Neuronal stem cell (in vitro differentiated cells): ENCODE results near the gene GARIN5A.

Experiments used
- DNase-seq: peaks from one replicate; pipeline ENCODE4 v3.0.0-alpha.2; 2013; ENCODE audit warnings: low spot score
- H2AFZ ChIP-seq: one replicate; pipeline ENCODE4 v1.6.1; 2013; ENCODE audit warnings: mild to moderate bottlenecking, low read length, inconsistent platforms
- H2AK5ac ChIP-seq: 2 replicates; pipeline ENCODE4 v1.6.1; 2013; ENCODE audit warnings: low read depth, mild to moderate bottlenecking, inconsistent platforms, low read length, moderate library complexity, mixed read lengths
- H2BK120ac ChIP-seq: 2 replicates; pipeline ENCODE4 v1.6.1; 2013; ENCODE audit warnings: low read depth, mild to moderate bottlenecking, inconsistent platforms, low read length, moderate library complexity, mixed read lengths
- H2BK12ac ChIP-seq: one replicate; pipeline ENCODE4 v1.6.1; 2013; ENCODE audit warnings: low read length, inconsistent platforms
- H2BK15ac ChIP-seq: 2 replicates; pipeline ENCODE4 v1.6.1; 2013; ENCODE audit warnings: mild to moderate bottlenecking, low read length, inconsistent platforms, mixed read lengths
- H2BK5ac ChIP-seq: one replicate; pipeline ENCODE4 v1.6.1; 2013; ENCODE audit warnings: inconsistent platforms, mild to moderate bottlenecking, low read length, moderate library complexity
- H3K14ac ChIP-seq: one replicate; pipeline ENCODE4 v1.6.1; 2013; ENCODE audit warnings: low read length, inconsistent platforms
- H3K18ac ChIP-seq: 2 replicates; pipeline ENCODE4 v1.6.1; 2013; ENCODE audit warnings: low read length, inconsistent platforms
- H3K23ac ChIP-seq: 2 replicates; pipeline ENCODE4 v1.6.1; 2013; ENCODE audit warnings: low read depth, mild to moderate bottlenecking, mixed read lengths, low read length, inconsistent platforms; ENCODE audit not compliant: poor library complexity
- H3K27ac ChIP-seq: replicated peaks from 3 replicates; pipeline ENCODE4 v1.5.1; 2013; ENCODE audit warnings: low read length, inconsistent platforms
- H3K27me3 ChIP-seq, 3 experiments: 2 replicates each; pipeline ENCODE4 v1.6.1; 2013; ENCODE audit warnings: low read length in 3 of 3, mild to moderate bottlenecking in 2 of 3, inconsistent platforms in 1 of 3, low read depth in 1 of 3, mixed read lengths in 1 of 3, moderate library complexity in 1 of 3; ENCODE audit not compliant: control insufficient read depth in 3 of 3, insufficient read depth in 3 of 3
- H3K36me3 ChIP-seq, 2 donors: replicated peaks in 1 of 2; 2 replicates each; pipeline ENCODE4 v1.6.1; 2013; ENCODE audit warnings: low read length in 2 of 2; ENCODE audit not compliant: control insufficient read depth in 2 of 2, insufficient read depth in 2 of 2
- H3K4ac ChIP-seq: 2 replicates; pipeline ENCODE4 v1.6.1; 2013; ENCODE audit warnings: inconsistent platforms, mild to moderate bottlenecking, low read length, moderate library complexity
- H3K4me1 ChIP-seq, 2 donors: 1 replicate in 1 of 2; 2 replicates in 1 of 2; pipeline ENCODE4 v1.6.1; 2013; ENCODE audit warnings: low read length in 2 of 2, low read depth in 1 of 2; ENCODE audit not compliant: control insufficient read depth in 2 of 2, insufficient read depth in 1 of 2
- H3K4me2 ChIP-seq: one replicate; pipeline ENCODE4 v1.6.1; 2013; ENCODE audit warnings: mild to moderate bottlenecking, low read length, inconsistent platforms; ENCODE audit not compliant: insufficient read depth, poor library complexity, severe bottlenecking
- H3K4me3 ChIP-seq, 2 donors: 2 replicates each; pipeline ENCODE4 v1.5.1; 2013; ENCODE audit warnings: low read length in 2 of 2, mild to moderate bottlenecking in 2 of 2, inconsistent platforms in 1 of 2, moderate library complexity in 1 of 2
- H3K79me1 ChIP-seq: one replicate; pipeline ENCODE4 v1.6.1; 2013; ENCODE audit warnings: low read depth, mild to moderate bottlenecking, inconsistent platforms, low read length, moderate library complexity
- H3K9ac ChIP-seq: one replicate; pipeline ENCODE4 v1.6.1; 2013; ENCODE audit warnings: mild to moderate bottlenecking, low read depth, low read length, inconsistent platforms; ENCODE audit not compliant: poor library complexity
- H3K9me3 ChIP-seq, 2 donors: replicated peaks in 1 of 2; 2 replicates each; pipeline versions ENCODE3 to v1.6.1; 2013; ENCODE audit warnings: low read length in 2 of 2, mild to moderate bottlenecking in 2 of 2, inconsistent platforms in 1 of 2, low read depth in 1 of 2, mixed read lengths in 1 of 2, moderate library complexity in 1 of 2; ENCODE audit not compliant: control insufficient read depth in 2 of 2, insufficient read depth in 1 of 2
- H4K8ac ChIP-seq: one replicate; pipeline ENCODE4 v1.6.1; 2013; ENCODE audit warnings: low read depth, mild to moderate bottlenecking, inconsistent platforms, low read length, moderate library complexity
- H4K91ac ChIP-seq: one replicate; pipeline ENCODE4 v1.6.1; 2013; ENCODE audit warnings: low read length, low read depth, mild to moderate bottlenecking, inconsistent platforms; ENCODE audit not compliant: poor library complexity
- WGBS, 2 donors: extraction: QIAGEN DNeasy Blood & Tissue Kit; methylation state at CpG; one replicate each; pipeline ENCODE4 v1.1.7; 2013; ENCODE audit warnings: missing lambda C conversion rate in 2 of 2, mixed read lengths in 1 of 2; ENCODE audit not compliant: insufficient read length in 2 of 2, insufficient replicate concordance in 1 of 2; ENCODE audit errors: extremely low coverage in 2 of 2; 5-methylcytosine and 5-hydroxymethylcytosine counted together

The GARIN5A gene

DNA sequence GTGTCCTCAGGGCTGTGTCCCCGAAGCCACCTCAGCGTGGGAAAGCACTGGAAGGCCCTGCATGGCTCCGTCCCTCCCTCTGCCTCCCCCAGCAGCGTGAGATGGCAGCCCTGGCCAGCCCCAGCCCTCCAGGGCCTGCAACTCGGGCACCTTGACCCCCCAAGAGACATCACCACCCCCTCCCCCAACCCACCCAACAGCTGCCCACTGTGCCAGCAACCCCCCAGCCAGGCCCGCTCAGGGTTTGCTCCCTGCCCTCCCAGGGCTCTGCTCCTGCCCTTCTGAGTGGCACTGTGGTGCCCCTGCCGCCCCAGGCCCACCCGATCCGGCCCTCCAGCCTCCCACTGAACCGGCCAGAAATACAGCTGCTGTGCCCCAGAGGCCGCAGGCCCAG lies 38.5 kb upstream of the GARIN5A start:
- Histone ChIP-seq H3K9ac (peak overlapping the region; percentile 70), H3K27ac (no peak overlapping the region), H3K18ac (peak overlapping the region; percentile 71), H2BK12ac (no peak overlapping the region), H2BK15ac (no peak overlapping the region), H2AK5ac (no peak overlapping the region), H3K14ac (peak overlapping the region; percentile 21), H2BK5ac (peak overlapping the region; percentile 24), H4K91ac (no peak overlapping the region), H3K9me3 (peaks cover 0 to 9% of the 10 kb centered on the region in 2 donors), H3K4me3 (no peak overlapping the region), H2BK120ac (peak overlapping the region; percentile 47), H3K23ac (peak overlapping the region; percentile 65), H3K4me1 (peaks cover 23 to 33% of the 10 kb centered on the region in 2 donors), H3K27me3 (no peaks in the 10 kb centered on the region), H3K4me2 (no peak overlapping the region), H3K79me1 (peaks cover 15% of the 10 kb centered on the region), H3K4ac (no peak overlapping the region), H3K36me3 (peaks cover 25 to 40% of the 10 kb centered on the region in 2 donors), H4K8ac (no peak overlapping the region), H2AFZ (no peak overlapping the region)
- no peak for DNase-seq
- WGBS, 2 donors, result no CpG with 5 or more reads among the region's 11 CpGs

- Histone ChIP-seq H3K9ac (peak overlapping the region; percentile 70), H2BK12ac (peak overlapping the region; percentile 58), H3K18ac (peak overlapping the region; percentile 94), H3K27ac (peak overlapping the region; percentile 10), H3K79me1 (peaks cover 15% of the 10 kb centered on the region), H4K8ac (peak overlapping the region; percentile 48), H3K4ac (no peak overlapping the region), H3K27me3 (no peaks in the 10 kb centered on the region), H3K4me3 (no peak overlapping the region), H2BK5ac (peak overlapping the region; percentile 66), H3K4me2 (no peak overlapping the region), H3K9me3 (peaks cover 0 to 9% of the 10 kb centered on the region in 2 donors), H4K91ac (no peak overlapping the region), H3K36me3 (peaks cover 23 to 37% of the 10 kb centered on the region in 2 donors), H3K23ac (peak overlapping the region; percentile 85), H2AFZ (no peak overlapping the region), H2BK15ac (no peak overlapping the region), H2BK120ac (peak overlapping the region; percentile 61), H2AK5ac (peak overlapping the region; percentile 94), H3K14ac (peak overlapping the region; percentile 75), H3K4me1 (peaks cover 26 to 37% of the 10 kb centered on the region in 2 donors)
- WGBS, 2 donors, result no CpG with 5 or more reads among the region's 38 CpGs
- no peak for DNase-seq
Measured at GRCh38 chr19:50514346-50515167, 37.9 kb upstream of the GARIN5A start.

DNA sequence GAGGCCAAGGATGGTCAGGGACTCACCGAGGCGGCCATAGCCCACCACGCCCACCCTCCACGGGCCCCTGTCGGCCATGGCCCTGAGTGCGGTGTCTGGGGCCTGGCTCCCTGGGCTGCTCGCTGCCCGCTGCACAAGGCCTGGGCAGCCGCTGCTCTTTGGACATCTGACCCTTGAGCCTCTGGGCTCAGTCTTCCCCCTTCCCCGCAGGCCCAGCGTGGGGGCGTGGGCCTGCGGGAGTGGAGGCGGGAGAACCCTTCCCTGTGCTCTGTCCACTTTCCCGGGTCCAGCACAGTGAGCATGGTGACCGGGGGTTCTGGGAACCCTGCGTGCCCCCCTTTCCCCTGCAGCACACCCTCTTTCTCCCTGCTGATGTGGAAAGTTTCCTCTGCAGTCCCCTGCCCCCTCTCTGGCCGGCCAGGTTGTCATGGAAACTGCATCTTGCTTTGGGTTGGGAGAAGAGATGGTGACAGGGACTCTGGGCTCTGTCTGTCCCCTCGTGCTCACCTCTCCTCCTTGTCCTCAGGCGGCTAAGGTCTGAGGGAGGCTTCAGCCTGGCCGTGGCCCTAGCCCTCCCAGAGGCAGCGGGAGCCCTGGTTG lies 37.2 kb upstream of the GARIN5A start, which contains the start of gene ASPDH:
Gene ASPDH, minus strand, starts transcription at position 168 of the 600 bp plus-strand sequence. Its CDS starts 90 bp downstream, at position 78.
- Histone ChIP-seq H3K9ac (peak within 1 kb of the TSS; percentile 60), H3K23ac (peak within 1 kb of the TSS; percentile 85), H2BK12ac (peak within 1 kb of the TSS; percentile 58), H3K18ac (peak within 1 kb of the TSS; percentile 94), H2BK5ac (peak within 1 kb of the TSS; percentile 93), H3K27me3 (no peaks in the 10 kb centered on the region), H2AK5ac (peak within 1 kb of the TSS; percentile 99), H3K27ac (peak within 1 kb of the TSS; percentile 10), H3K4ac (no peak within 1 kb of the TSS), H2BK15ac (no peak within 1 kb of the TSS), H3K9me3 (peaks cover 0 to 7% of the 10 kb centered on the region in 2 donors), H3K4me1 (peaks cover 26 to 41% of the 10 kb centered on the region in 2 donors), H3K36me3 (peaks cover 19 to 30% of the 10 kb centered on the region in 2 donors), H2BK120ac (peak within 1 kb of the TSS; percentile 61), H3K4me3 (no peak within 1 kb of the TSS), H3K4me2 (no peak within 1 kb of the TSS), H4K8ac (peak within 1 kb of the TSS; percentile 48), H3K79me1 (peaks cover 13% of the 10 kb centered on the region), H3K14ac (peak within 1 kb of the TSS; percentile 75), H4K91ac (no peak within 1 kb of the TSS), H2AFZ (no peak within 1 kb of the TSS)
- DNase-seq, result no peak
- WGBS, 2 donors, result no CpG with 5 or more reads among the region's 22 CpGs
